Right hindlimb (tissue), 1 donor: Measurements from ENCODE around the gene TP73.
"Not testable (repeated sequence)": the region's sequence is repeated elsewhere in the genome, so short reads cannot be mapped to it uniquely, and the experiment has no call there.

Experiments
- DNase-seq: peaks from one replicate; pipeline ENCODE4 v3.0.0-alpha.2; 2018

TP73 gene

GRCh38 chr1:3746389-3746829, 94.1 kb downstream of the TP73 start:
- no peak for DNase-seq

GRCh38 chr1:3746830-3747521, 94.7 kb downstream of the TP73 start:
- DNase-seq = peak; percentile 90

GRCh38 chr1:3747522-3747848, 95.2 kb downstream of the TP73 start:
- DNase-seq = no peak

GRCh38 chr1:3747903-3748302, 95.6 kb downstream of the TP73 start:
- no peak for DNase-seq

GRCh38 chr1:3748316-3748900, 96.1 kb downstream of the TP73 start:
- DNase-seq = not testable (repeated sequence)

GRCh38 chr1:3749512-3749911, 97.2 kb downstream of the TP73 start:
- DNase-seq = no peak

GRCh38 chr1:3750741-3751140, 98.4 kb downstream of the TP73 start:
- DNase-seq = no peak

GRCh38 chr1:3752400-3752945, 100.2 kb downstream of the TP73 start, which contains the start of gene CCDC27:
Gene CCDC27 (plus strand): TSS chr1:3752450. CDS start chr1:3752482, 32 bp downstream.
- no peak for DNase-seq

- DNase-seq = no peak
Observed at GRCh38 chr1:3753656-3754454, 101.5 kb downstream of the TP73 start.

GRCh38 chr1:3756394-3756793, 104.1 kb downstream of the TP73 start:
- DNase-seq = no peak

- no peak for DNase-seq
Observed at GRCh38 chr1:3759164-3759563, 106.8 kb downstream of the TP73 start.

GRCh38 chr1:3759796-3760195, 107.5 kb downstream of the TP73 start:
- no peak for DNase-seq

GRCh38 chr1:3761296-3762010, 109.1 kb downstream of the TP73 start:
- DNase-seq = no peak

- DNase-seq = no peak
Observed at GRCh38 chr1:3762151-3762872, 110.0 kb downstream of the TP73 start.

- DNase-seq = no peak
Observed at GRCh38 chr1:3762873-3763228, 110.5 kb downstream of the TP73 start.

GRCh38 chr1:3763351-3764125, 111.2 kb downstream of the TP73 start:
- no peak for DNase-seq

GRCh38 chr1:3767328-3767925, 115.1 kb downstream of the TP73 start:
- no peak for DNase-seq

- no peak for DNase-seq
Observed at GRCh38 chr1:3768811-3769390, 116.6 kb downstream of the TP73 start.

GRCh38 chr1:3770047-3770765, 117.9 kb downstream of the TP73 start:
- no peak for DNase-seq
